Muscle layer of colon (tissue), 2 donors: ENCODE results near the gene COL20A1.
"Not testable (repeated sequence)": the region's sequence is repeated elsewhere in the genome, so short reads cannot be mapped to it uniquely, and the experiment has no call there.

Source experiments
- H3K27ac ChIP-seq: one replicate; pipeline ENCODE4 v1.7.0; 2013; ENCODE audit warnings: low read depth, mild to moderate bottlenecking, low read length, moderate library complexity
- H3K27me3 ChIP-seq, 2 donors: one replicate each; pipeline ENCODE4 v1.7.0; 2013; ENCODE audit warnings: low read length in 2 of 2, mild to moderate bottlenecking in 2 of 2; ENCODE audit not compliant: insufficient read depth in 2 of 2, control insufficient read depth in 1 of 2
- H3K36me3 ChIP-seq: one replicate; pipeline ENCODE4 v1.7.0; 2013; ENCODE audit warnings: mild to moderate bottlenecking, low read length; ENCODE audit not compliant: insufficient read depth
- H3K4me1 ChIP-seq: one replicate; pipeline ENCODE4 v1.7.0; 2013; ENCODE audit warnings: mild to moderate bottlenecking, low read length; ENCODE audit not compliant: insufficient read depth
- H3K4me3 ChIP-seq, 2 donors: one replicate each; pipeline ENCODE4 v1.7.0; 2013; ENCODE audit warnings: low read length in 2 of 2, low read depth in 1 of 2, mild to moderate bottlenecking in 1 of 2, moderate library complexity in 1 of 2
- H3K9ac ChIP-seq: one replicate; pipeline ENCODE4 v1.7.0; 2013; ENCODE audit warnings: low read length
- H3K9me3 ChIP-seq: one replicate; pipeline ENCODE4 v1.7.0; 2013; ENCODE audit warnings: mild to moderate bottlenecking, low read length
- donor health status: abdominal sarcoma.
- donor health status: Adenocarcinoma of cecum.

Gene COL20A1

DNA sequence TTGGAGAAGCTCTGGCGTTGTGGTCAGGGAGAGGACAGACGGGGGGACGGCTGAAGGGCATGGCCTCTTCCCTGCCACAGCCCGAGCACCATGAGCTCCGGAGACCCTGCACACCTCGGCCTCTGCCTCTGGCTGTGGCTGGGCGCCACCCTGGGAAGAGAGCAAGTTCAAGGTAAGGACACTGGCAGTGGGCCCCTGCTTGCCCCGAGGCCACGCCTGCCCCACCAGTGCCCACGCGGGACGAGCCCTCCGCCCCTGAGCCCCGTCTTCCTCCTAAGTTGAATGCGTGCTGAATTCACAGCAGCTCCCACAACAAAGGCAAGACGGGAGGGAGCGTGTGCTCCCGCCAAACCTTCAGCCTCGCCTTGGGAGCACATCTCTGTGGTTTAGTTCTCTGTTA lies 2.0 kb downstream of the COL20A1 start:
- no peaks in the 10 kb centered on the region for H3K4me1 ChIP-seq
- no peaks in the 10 kb centered on the region for H3K36me3 ChIP-seq
- no peak overlapping the region for H3K27ac ChIP-seq
- H3K4me3 ChIP-seq: no peak overlapping the region
- H3K9ac ChIP-seq: no peak overlapping the region
- peaks cover 6% of the 10 kb centered on the region for H3K9me3 ChIP-seq
- peaks cover 0 to 65% of the 10 kb centered on the region in 2 donors for H3K27me3 ChIP-seq

DNA sequence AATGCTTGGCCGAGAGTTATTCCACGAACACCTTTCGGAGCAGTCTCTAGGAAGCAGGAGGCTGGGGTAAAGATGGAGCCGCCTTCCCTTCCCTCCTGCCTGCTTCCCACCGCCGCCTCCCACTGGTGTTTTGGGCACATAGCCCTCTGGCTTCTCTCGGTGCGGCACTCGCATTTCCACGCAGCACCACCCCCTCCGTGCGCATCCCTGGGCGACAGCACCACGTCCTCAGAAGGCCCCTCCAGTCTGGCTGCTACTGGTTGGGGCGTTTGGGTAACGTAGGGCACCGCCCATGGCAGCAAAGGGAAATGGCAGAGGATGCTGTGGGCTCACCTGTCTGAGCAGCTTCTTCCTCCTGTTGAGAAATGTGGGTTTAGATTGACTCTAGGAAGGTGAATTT lies 2.4 kb downstream of the COL20A1 start:
- H3K27me3 ChIP-seq: peaks cover 0 to 65% of the 10 kb centered on the region in 2 donors
- no peaks in the 10 kb centered on the region for H3K36me3 ChIP-seq
- H3K4me3 ChIP-seq: no peak overlapping the region
- no peak overlapping the region for H3K27ac ChIP-seq
- H3K9me3 ChIP-seq: peaks cover 6% of the 10 kb centered on the region
- H3K9ac ChIP-seq: no peak overlapping the region
- H3K4me1 ChIP-seq: no peaks in the 10 kb centered on the region

DNA sequence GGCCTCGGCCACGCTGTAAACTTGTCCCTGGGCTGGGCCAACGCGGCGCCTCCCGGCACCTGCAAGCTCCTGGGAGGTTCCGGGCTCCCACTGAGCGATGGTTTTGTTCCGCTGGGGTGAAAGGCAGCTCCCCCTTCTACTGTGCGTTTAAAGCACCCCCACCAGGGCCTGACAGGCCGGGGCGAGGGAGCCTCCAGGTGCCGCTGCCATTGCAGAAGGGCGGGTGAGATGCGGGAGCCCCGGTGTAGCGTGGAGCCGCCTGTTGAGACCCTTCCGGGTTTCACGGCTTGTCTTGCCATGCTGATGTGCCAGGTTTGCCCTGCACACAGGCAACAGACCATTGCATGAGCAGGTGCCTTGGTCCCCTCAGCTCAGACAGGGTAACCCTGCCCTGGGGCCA lies 2.9 kb downstream of the COL20A1 start:
- Histone ChIP-seq H3K4me1 (no peaks in the 10 kb centered on the region), H3K27ac (no peak overlapping the region), H3K27me3 (peaks cover 0 to 65% of the 10 kb centered on the region in 2 donors)

DNA sequence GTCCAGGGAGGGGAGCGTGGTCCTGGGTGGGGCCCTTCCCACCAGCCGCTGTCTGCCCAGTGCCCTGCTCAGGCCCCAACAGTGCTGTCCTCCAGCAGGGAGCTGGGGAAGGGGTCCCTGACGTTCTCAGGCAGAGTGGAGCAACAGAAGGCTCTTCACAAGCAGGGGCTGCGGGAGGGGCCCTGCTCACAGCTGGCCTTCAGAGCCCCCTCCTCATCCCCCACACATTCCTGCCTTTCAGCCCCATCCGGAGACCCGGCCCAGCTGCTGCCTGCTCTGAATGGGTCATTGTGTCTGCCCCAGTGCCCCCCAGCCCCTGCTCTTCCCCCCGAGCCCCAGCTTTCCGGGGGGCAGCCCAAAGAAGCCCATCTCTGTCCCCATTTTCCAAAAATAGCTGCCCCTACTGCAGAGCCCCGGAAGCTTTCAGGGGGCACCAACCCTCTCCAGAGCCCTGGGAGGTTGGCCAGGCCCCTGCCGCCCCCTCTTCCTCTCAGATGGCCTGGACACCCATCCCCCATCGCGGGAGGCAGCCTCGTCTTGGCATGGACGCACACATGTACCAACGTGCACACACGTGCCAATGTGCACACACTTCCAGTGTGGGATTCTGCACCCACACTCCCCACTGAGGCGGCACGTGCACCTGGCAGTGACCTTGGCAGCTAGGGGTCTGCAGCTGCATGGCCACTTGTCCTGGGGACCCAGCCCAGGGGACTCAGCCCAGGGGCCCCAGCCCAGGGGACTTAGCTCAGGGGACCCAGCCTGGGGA lies 3.7 kb downstream of the COL20A1 start:
- H3K36me3 ChIP-seq: no peaks in the 10 kb centered on the region
- peaks cover 0 to 65% of the 10 kb centered on the region in 2 donors for H3K27me3 ChIP-seq
- H3K9me3 ChIP-seq: peaks cover 6% of the 10 kb centered on the region
- H3K9ac ChIP-seq: no peak overlapping the region
- no peak overlapping the region for H3K4me3 ChIP-seq
- H3K4me1 ChIP-seq: no peaks in the 10 kb centered on the region
- H3K27ac ChIP-seq: no peak overlapping the region

More for the DNA sequence above, 2.9 kb downstream of the COL20A1 start:
- Histone ChIP-seq H3K9ac (no peak overlapping the region), H3K4me3 (no peak overlapping the region), H3K36me3 (no peaks in the 10 kb centered on the region), H3K9me3 (peaks cover 6% of the 10 kb centered on the region)

DNA sequence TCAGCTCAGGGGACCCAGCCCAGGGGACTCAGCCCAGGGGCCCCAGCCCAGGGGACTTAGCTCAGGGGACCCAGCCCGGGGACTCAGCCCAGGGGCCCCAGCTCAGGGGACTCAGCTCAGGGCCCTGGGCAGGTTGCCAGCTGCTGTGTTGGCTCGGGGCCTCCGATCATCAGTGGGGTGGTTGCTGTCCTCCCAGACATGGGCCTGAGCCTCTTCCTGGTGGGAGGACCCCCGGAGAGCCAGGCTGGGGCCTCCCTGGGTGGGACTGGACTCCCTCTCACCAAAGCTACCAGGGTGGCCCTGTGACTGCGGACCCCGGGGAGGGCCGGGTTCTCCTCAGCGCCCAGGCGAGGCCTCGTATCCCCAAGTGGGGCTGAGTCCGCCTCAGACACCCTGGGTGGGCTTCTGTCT lies 4.4 kb downstream of the COL20A1 start:
- peaks cover 6% of the 10 kb centered on the region for H3K9me3 ChIP-seq
- H3K4me1 ChIP-seq: no peaks in the 10 kb centered on the region
- peaks cover 0 to 61% of the 10 kb centered on the region in 2 donors for H3K27me3 ChIP-seq
- H3K4me3 ChIP-seq: no peak overlapping the region
- no peak overlapping the region for H3K27ac ChIP-seq
- H3K9ac ChIP-seq: no peak overlapping the region
- H3K36me3 ChIP-seq: no peaks in the 10 kb centered on the region

DNA sequence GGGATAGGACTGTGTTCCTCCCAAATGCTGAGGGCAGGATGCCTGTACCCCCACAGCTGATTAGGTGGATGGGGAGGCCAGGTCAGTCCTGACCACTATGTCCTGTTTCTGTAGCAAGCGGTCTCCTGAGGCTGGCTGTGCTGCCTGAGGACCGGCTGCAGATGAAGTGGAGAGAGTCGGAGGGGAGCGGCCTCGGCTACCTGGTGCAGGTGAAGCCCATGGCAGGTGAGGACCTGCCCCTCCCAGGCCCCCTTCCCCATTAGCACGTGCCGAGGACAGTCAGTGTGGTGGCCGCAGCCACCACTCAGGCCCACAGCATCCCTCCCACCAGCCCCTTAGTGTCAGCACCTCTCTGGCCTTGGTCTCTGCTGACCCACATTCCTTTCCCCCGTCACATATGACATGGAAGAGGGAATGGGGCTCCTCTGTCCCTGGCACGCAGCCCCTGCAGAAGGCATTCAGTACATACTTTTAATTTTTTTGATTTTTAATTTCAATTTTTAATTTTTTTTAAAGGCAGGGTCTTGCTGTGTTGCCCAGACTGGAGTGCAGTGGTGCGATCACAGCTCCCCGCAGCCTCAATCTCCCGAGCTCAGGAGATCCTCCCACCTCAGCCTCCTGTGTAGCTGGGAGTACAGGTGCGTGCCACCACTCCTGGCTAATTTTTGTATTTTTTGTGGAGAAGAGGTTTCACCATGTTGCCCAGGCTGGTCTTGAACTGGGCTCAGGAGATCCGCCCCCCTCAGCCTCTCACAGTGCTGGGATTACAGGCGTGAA lies 5.0 kb downstream of the COL20A1 start:
- peaks cover 6% of the 10 kb centered on the region for H3K9me3 ChIP-seq
- H3K27ac ChIP-seq: no peak overlapping the region
- H3K4me1 ChIP-seq: no peaks in the 10 kb centered on the region
- no peaks in the 10 kb centered on the region for H3K36me3 ChIP-seq
- H3K9ac ChIP-seq: no peak overlapping the region
- peaks cover 0 to 55% of the 10 kb centered on the region in 2 donors for H3K27me3 ChIP-seq
- no peak overlapping the region for H3K4me3 ChIP-seq

DNA sequence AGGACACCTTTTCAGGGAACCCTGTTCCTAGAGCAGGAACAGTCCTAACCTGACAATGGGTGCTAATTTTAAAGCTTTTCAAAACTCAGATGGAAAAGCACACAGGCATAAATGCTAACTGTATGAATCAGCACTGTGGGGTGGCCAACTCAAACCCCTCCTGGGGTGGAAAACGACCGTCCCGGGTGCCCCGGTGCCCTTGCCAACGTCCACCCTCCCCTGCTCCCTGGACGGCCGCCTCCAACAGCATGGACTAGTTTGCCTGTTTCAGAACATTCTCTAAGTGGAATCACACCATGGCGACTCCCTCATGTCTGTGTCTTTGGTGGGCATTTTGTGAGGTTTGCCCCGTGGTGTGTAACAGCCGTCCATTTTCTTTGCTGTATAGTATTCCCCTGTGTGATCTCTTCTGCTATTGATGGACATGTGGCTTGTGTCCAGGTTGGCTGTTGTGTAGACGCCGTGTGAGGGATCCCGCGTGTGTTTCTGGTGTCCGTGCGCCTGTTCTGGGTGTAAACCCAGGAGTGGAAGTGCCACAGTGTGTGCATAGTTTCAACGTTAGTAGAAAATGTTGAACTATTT lies 5.8 kb downstream of the COL20A1 start:
- no peaks in the 10 kb centered on the region for H3K36me3 ChIP-seq
- H3K4me3 ChIP-seq: no peak overlapping the region
- no peaks in the 10 kb centered on the region for H3K4me1 ChIP-seq
- peaks cover 0 to 49% of the 10 kb centered on the region in 2 donors for H3K27me3 ChIP-seq
- no peak overlapping the region for H3K27ac ChIP-seq
- peaks cover 6% of the 10 kb centered on the region for H3K9me3 ChIP-seq
- H3K9ac ChIP-seq: no peak overlapping the region

DNA sequence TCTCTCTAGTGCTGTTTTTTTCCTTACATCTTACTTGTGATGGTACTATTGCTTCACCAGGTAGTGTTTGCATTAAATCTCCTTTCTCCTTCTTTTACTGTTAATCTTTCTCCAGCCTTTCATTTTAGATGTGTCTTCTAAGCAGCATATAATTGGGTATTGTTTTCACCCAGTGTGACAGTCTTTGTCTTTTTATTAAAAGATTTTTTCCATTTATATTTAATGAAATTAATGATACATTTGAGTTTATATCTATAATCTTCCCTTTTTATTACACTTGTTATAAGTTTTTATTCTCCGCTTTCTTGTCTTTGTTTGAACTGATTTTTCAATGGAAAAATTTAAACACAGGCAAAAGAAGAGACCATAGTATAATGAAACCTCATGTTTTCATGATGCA lies 8.7 kb downstream of the COL20A1 start:
- H3K36me3 ChIP-seq: no peaks in the 10 kb centered on the region
- no peak overlapping the region for H3K27ac ChIP-seq
- H3K4me1 ChIP-seq: no peaks in the 10 kb centered on the region
- no peak overlapping the region for H3K4me3 ChIP-seq
- H3K9ac ChIP-seq: no peak overlapping the region
- H3K9me3 ChIP-seq: peaks cover 6% of the 10 kb centered on the region
- H3K27me3 ChIP-seq: peaks cover 0 to 37% of the 10 kb centered on the region in 2 donors

DNA sequence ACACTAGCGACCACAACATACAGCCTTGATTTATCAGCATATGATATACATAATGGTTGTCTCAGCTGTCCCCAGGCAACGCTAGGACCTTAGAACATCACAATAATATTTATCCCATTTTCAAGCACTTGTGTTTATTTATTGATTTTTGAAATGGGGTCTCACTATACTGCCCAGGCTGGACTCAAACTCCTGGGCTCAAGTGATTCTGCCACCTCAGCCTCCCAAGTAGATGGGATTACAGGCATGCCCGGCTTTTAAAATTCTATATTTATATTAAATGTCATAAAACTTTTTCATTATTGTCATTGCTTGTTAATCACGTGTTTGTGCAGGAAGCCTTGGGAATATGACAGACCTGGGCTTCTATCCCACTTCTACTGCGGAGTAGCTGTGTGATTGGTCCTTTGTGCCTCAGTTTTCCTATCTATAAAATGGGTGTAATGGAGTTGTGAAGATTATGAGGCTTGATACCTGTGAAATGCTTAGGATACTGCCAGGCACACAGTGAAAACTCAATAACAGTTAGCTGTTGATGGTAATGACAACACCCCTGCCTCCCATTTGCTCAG lies 10.2 kb downstream of the COL20A1 start:
- Histone ChIP-seq H3K27me3 (peaks cover 0 to 38% of the 10 kb centered on the region in 2 donors), H3K9me3 (peaks cover 6% of the 10 kb centered on the region), H3K36me3 (no peaks in the 10 kb centered on the region), H3K4me3 (no peak overlapping the region), H3K27ac (no peak overlapping the region), H3K9ac (no peak overlapping the region), H3K4me1 (no peaks in the 10 kb centered on the region)

DNA sequence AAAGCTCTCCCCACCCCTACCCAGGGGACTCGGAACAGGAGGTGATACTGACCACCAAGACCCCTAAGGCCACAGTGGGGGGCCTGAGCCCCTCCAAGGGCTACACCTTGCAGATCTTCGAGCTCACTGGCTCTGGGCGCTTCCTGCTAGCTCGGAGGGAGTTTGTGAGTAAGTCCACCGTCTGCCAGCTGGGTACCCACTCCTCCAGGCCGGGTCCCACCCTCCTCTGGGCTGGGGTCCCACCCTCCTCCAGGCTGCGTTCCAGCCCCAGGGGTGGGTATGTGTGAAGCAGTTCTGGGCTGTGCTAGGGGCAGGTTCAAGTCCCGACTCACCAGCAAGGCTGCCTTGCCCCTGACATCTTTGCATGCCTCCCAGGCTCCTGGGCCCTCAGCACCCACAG lies 12.4 kb downstream of the COL20A1 start:
- Histone ChIP-seq H3K4me1 (no peaks in the 10 kb centered on the region), H3K9me3 (no peaks in the 10 kb centered on the region), H3K4me3 (no peak overlapping the region), H3K27me3 (peaks cover 0 to 49% of the 10 kb centered on the region in 2 donors), H3K9ac (no peak overlapping the region), H3K27ac (no peak overlapping the region), H3K36me3 (no peaks in the 10 kb centered on the region)

DNA sequence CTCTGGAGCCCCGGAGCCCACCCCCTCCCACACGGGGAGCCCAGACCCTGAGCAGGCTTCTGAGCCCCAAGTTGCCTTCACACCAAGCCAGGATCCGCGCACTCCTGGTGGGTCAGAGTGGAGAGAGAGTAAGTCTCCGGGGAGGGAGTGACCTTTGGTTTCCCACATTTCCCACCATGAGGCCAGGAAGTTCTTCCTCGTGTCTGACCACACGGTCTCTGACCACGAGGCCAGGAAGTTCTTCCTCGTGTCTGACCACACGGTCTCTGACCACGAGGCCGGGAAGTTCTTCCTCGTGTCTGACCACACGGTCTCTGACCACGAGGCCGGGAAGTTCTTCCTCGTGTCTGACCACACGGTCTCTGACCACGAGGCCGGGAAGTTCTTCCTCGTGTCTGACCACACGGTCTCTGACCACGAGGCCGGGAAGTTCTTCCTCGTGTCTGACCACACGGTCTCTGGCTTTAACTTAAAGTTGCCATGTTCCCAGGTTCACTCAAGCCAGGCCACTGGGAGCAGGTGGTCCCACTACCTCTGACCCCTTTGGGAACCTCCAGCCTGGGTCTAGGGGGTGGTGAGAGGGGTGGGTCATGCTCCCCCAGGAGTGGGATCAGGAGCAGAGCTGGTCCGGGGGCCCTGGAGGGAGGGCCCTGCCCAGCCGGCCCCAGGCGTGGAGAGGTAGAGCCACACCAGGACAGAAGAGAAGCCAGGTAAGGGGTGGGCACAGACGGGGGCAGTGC lies 13.1 kb downstream of the COL20A1 start:
- H3K9me3 ChIP-seq, H3K4me3 ChIP-seq, H3K27ac ChIP-seq, H3K9ac ChIP-seq, H3K4me1 ChIP-seq, H3K36me3 ChIP-seq: not testable (repeated sequence)
- H3K27me3 ChIP-seq: peaks cover 0 to 50% of the 10 kb centered on the region in 2 donors
